ENCODE data around the gene GNAZ.

GRCh38 chr22:23150762-23151161 is 80.4 kb downstream of the GNAZ start:
- TF ChIP-seq CTCF (optimal IDR thresholded peaks at IDR 0.05 in 1 of 3, IDR thresholded peaks at IDR 0.05 in 1 of 3, conservative IDR thresholded peaks at IDR 0.05 in 1 of 3; ENCODE audit: extremely low read depth in 1 of 3, insufficient read depth in 2 of 3, low read length in 3 of 3) (no peak), EZH2 (IDR thresholded peaks at IDR 0.05; ENCODE audit: low read length) (no peak)

Measured in keratinocyte (primary cell).